ENCODE measurements around the gene MYBPC1.
"Not testable (repeated sequence)": the region's sequence is repeated elsewhere in the genome, so short reads cannot be mapped to it uniquely, and the experiment has no call there.

Gene MYBPC1

DNA sequence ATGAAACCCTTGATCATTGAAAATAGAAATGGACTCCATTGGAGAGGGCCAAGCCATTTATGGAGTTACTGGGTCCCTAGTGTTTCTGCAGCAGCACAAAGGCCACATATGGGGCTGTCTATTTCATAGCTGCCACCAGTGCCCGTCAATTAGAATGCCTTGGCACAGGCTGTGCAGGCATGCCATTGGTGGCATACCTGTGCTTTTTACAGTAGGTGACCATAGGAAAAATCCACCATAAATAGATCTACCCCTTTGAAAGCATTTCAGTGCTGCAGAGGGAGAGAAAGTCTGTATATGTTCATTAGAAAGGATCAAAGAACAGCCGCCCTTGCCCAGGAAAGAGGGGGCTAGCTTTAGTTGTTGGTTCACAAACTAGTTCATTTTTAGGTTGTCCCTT, 13.1 kb downstream of the MYBPC1 start:
- no peak for DNase-seq

DNA sequence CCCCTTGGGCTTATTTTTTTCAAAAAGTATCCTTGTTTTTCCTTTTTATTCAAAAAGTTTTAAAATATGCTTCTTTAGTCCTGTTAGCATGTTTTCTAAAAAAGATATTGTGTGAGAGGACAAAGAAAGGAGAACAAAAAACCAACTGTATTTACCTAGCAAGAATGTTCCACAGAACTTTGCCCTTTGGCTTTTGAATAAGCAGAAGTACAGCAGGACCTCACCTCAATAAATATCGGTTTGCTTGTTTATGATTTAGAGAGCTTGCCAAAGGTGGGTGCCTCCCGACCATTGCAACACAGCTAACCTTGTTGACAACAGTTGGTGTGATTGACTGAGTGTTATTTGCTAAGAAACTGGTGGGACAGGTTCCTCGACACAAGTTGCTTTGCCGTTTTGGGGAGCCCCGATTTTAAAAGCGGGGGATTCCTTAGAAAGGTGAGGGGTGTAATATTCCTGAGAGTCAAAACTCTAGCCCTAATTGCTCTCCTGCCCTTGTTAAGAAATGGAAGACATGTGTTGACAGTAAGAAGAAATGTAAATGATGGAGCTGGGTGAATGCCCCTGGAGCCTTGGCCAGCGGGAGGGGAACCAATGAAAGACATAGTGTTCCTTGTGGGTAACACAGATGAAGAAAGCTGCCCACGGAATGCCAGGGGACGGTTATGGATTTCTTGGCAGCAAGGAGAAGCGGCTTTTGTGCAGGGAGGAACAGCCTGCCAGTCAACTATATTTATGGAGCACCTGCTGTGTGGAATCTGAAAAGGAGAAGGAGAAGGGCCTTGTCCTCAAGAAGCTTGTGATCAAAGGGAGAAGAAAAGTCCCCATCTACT, 13.7 kb downstream of the MYBPC1 start:
- DNase-seq = no peak

DNA sequence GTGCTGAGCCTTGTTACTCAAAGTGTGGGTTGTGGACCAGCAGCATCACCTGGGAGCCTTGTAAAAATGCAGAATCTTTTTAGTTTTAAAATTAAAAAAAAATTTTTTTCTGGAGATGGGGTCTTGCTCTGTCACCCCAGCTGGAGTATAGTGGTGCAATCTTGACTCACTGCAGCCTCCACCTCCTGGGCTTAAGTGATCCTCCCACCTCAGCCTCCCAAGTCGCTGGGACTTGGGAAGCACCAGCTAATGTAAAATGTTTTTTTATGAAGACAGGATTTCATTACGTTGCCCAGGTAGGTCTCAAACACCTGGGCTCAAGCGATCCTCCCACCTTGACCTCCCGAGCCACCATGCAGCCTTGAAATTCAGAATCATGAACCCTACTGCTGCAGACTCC, 14.4 kb downstream of the MYBPC1 start:
- DNase-seq = no peak

DNA sequence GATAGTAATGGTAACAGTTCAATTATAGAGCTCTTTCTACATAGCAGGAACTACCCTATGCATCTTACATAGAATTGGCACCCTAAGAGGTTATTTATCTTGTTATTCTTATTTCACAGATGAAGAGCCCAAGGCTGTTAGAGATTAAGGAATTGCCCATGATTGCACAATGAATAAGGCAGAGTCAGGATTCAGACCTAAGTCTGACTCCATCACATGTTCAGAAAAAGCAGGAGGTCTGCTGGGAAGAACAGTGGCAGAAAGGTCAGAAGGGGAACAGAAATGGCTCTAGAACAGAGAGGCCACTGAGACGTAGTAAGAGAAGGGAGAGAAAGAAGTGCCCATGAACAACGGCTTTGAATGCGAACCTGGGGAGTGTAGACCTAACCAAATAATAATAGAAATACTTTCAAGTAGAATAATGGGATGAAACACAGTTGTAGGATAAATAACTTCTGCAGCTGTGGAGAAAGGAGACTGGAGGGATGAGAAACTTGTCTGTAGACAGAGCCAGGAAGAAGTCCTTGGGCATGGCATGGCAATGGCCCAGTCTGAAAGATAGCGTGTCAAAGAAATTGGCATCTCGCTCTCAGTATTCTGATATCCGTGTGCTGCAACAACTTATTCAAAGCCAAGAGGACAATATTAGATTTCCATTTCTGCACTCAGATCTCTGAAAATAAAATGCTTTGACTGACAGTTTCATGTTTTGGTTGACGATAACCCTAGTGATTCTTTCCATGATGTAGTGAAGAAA, 17.6 kb downstream of the MYBPC1 start:
- DNase-seq = no peak

GRCh38 chr12:101616027-101616494, 21.3 kb downstream of the MYBPC1 start:
- DNase-seq = no peak

DNA sequence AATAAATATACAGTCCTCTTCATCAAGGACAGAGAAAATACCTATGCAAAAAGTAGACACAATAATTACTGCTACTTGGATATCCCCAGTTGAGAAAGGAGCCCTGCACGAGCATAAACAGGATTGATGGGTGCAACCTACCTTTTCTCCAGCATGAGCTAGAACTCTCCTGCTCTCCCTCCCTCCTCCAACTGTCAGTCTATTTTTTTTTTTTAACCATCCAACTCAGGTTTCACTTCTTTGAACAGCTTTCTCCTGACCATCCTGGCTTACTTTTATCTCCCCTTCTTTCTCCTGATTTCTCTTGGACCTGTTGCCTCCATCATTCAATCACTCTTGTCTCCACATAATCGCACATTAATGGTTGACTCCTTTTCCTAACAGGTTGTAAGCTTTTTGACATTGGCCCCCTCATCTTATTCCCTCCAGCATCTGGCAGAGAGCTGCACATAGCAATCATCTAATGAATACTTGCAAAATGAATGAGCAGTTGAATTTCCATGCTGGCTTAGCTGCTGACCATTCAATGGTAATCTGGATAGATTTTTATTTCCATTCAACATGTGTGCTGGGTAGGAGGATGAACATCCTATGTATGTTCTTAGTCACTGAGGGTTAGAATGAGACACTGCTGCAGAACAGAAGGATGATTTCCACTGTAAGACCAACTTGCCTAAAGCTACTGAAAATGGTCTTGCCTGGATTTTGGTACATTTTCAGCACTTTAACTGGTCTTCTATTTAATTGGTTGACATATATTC, 24.4 kb downstream of the MYBPC1 start:
- no peak for DNase-seq

GRCh38 chr12:101619858-101620761, 25.3 kb downstream of the MYBPC1 start:
- no peak for DNase-seq

GRCh38 chr12:101620762-101621133, 26.0 kb downstream of the MYBPC1 start:
- no peak for DNase-seq

- DNase-seq = no peak
Observed at GRCh38 chr12:101628676-101629075, 33.9 kb downstream of the MYBPC1 start.

- DNase-seq = no peak
Observed at GRCh38 chr12:101634724-101635123, 40.0 kb downstream of the MYBPC1 start.

GRCh38 chr12:101637936-101638335, 43.2 kb downstream of the MYBPC1 start:
- no peak for DNase-seq

DNA sequence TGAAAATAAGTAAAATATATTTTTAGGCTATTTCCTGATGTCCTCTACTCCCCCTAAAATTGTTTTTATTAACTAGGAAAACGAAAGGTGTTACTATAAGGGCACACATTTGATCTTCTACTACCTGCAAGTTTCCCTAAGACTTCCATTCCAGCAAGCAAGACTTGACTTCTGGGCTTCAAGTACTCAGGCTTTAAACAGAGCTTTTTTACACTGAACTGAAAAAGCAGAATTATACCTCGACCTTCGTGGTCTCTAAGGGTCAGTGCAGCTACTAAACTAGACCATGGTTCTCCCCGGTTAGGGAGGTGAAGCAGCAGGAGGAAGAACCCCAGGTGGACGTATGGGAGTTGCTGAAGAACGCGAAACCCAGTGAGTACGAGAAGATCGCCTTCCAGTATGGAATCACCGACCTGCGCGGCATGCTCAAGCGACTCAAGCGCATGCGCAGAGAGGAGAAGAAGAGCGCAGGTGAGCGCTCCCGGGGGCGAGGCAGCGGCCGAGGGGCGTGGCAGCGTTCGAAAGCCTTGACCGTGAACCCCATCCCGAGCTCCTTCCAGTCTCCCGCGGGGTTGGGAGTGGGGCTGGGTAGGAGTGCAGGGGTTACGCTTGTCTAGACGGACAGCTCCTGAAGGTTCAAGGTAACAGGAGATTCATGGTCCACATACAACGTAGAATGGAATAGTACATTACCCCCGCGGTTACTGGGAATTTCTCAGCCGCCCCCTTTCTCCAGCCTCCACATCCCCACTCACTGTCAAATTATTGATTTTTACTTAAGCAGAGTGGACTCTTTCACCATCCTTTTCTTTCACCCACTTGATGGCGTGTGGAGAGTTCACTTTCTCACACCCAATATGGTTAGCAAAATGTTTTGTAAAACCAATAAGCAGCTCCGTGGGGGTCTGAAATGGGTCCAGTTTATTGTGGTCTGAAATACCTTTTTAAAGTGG, 47.6 kb downstream of the MYBPC1 start:
- DNase-seq = no peak

- no peak for DNase-seq
Observed at GRCh38 chr12:101647711-101648110, 52.9 kb downstream of the MYBPC1 start.

DNA sequence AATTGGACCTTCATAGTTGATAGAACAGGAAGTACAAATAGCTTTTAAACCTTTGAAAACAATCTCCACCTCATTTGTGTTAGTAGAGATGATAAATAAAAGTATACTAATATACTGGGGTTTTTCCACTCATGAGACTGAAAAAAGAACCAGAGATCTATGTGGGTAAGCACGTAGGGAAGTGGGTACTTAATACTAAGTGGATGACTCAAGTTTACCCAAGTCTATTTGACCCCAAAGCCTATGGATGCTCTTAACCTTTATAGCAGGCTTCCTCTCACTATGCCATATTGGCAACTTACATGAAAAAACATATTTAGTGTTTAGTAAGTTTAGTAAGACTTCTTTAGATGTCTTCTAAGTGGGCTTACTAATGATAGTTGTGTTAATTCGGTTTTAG, 53.4 kb downstream of the MYBPC1 start:
- no peak for DNase-seq

GRCh38 chr12:101650346-101651117, 55.8 kb downstream of the MYBPC1 start:
- DNase-seq = no peak

DNA sequence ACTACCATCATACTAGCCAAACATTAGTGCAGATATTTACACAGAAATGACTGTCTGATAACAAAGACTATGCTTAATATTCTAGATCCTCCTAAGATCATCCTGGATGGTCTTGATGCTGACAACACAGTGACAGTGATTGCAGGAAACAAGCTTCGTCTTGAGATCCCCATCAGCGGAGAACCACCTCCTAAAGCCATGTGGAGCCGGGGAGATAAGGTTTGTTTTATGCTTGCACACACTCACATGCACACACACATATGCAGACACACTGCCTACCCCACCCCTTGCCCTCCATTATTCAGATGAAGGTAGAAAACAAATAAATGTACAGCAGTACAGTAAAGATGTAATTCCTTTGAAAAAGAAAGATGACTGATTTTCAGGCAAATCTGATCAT, 58.3 kb downstream of the MYBPC1 start:
- no peak for DNase-seq

GRCh38 chr12:101653503-101653902, 58.7 kb downstream of the MYBPC1 start:
- no peak for DNase-seq

DNA sequence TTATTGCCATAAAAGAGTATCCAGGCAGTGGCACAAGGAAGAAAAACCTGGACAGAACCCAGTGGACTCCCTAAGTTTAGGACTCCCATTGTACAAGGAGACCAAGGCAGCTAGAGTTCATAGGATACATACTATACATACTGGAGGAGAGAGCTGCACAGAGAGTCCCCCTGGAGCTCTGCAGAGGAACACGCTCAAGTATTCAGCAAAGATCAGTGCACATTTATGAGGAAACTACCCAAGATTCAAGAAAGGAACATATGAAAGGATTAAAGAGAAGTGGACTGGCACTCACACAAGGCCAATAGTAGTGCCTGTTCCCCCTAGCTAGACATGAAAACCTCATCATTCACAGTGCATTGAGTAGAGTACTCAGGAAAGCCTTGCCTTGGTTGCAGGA, 59.7 kb downstream of the MYBPC1 start:
- DNase-seq = no peak

DNA sequence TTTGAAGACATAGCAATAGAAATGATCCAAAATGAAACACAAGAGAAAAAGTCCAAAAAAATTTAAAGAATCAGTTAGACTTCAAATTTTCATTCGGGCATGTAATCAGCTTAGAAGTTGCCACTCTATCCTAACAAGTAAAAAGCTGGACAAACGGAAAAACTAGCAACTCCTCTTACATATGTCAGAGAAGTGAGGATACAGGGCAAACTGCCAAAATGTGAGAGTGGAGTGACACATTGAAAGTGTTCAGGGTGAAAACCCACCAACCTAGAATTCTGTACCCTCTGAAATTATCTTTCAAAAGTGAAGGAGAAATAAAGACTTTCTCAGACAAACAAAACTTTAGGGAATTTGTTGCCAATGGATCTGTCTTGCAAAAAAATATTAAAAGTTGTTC, 60.6 kb downstream of the MYBPC1 start:
- DNase-seq = no peak

DNA sequence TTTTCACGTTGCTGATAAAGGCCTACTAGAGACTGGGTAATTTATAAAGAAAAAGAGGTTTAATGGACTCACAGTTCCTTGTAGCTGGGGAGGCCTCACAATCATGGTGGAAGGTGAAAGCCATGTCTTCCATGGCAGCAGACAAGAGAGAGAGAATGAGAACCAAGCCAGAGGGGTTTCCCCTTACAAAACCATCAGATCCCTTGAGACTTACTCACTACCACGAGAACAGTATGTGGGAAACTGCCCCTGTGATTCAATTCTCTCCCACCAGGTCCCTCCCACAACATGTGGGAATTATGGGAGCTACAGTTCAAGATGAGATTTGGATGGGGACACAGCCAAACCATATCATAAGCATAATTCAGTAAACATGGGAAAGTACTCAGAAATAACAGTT, 65.9 kb downstream of the MYBPC1 start:
- not testable (repeated sequence) for DNase-seq
